Stimulated activated CD8-positive, alpha-beta memory T cell treated with anti-CD3 and anti-CD28 coated beads, Interleukin-7, amount 100 ng/mL, for 24 hours (primary cell): Measurements from ENCODE around the gene MLLT3.

Source experiments
- DNase-seq: peaks from one replicate; pipeline ENCODE4 v3.0.0-alpha.2; 2020; ENCODE audit warnings: low read depth

Gene MLLT3

GRCh38 chr9:20349568-20349967 lies 272.7 kb downstream of the MLLT3 start:
- no peak for DNase-seq

GRCh38 chr9:20343325-20343724 lies 279.0 kb downstream of the MLLT3 start:
- no peak for DNase-seq

GRCh38 chr9:20340511-20340861 lies 281.8 kb downstream of the MLLT3 start:
- no peak for DNase-seq

- no peak for DNase-seq
Observed at GRCh38 chr9:20335668-20336332, 286.5 kb downstream of the MLLT3 start.

DNA sequence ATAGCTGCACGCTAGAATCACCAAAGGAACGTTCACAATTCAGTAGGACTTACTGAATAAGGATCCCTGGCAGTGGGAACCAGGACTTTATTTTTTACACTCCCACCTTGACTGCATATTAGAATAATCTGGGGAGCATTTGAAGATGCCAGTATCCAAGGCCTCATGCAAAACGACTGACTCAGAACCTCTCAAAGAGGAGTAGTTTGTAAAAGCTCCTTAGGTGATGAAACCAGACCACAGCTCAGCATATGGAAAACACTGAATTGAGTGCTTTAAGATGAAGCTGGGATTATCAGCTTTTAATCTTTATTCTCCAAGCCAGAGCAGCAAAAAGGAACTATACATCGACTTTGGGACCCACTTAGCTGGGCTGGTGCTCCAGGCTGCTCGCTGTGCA lies 288.3 kb downstream of the MLLT3 start:
- no peak for DNase-seq

DNA sequence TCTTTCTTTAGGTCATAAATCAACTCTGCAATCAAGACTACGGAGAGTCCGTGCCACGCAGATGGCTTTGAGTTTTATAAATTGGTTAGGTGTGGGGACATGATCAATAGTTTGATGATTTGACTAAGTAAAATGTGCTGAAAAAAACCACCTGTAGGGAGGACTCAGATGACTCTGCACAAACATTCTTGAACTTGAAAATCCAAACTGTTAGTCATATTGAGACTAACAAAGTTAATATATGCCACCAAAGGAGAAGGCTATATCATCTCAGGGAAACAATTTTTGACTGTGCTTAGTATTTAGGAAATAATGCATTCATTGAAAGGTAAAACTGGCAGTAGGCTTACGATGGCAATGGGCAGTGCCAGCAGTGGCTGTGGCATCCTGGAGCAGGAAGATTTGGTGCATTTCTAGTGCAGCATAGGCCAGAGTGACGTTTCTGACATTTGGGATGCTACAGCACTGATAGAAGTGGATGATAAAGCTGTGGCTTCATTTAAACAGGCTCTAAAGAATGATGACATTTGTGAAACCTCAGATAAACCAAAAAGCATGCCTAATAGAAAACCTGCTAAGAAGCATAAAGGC lies 291.1 kb downstream of the MLLT3 start:
- DNase-seq: no peak

- no peak for DNase-seq
Observed at GRCh38 chr9:20330688-20331087, 291.6 kb downstream of the MLLT3 start.

GRCh38 chr9:20326516-20326915 lies 295.8 kb downstream of the MLLT3 start:
- DNase-seq: no peak

DNA sequence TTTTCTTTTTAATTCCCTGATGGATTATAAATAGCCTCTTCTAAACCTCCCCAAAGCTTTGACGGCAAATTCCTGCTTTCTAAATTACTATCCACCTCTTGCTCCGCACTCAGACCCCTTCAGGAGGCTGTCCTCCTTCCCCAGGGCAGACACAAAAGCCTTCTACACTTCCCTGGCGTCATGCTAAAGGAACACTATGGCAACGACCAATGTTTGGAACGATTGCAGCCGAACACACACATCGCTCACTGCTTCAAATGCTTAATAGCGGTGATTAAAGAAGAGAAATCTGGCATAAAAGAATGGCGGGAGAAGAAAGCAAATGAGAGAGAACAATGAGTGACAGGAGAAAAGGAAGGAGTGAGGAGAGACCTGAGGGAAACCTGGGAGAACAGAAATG lies 297.3 kb downstream of the MLLT3 start:
- DNase-seq: no peak

- no peak for DNase-seq
Observed at GRCh38 chr9:20322212-20322611, 300.1 kb downstream of the MLLT3 start.

- no peak for DNase-seq
Observed at GRCh38 chr9:20321423-20322082, 300.7 kb downstream of the MLLT3 start.

DNA sequence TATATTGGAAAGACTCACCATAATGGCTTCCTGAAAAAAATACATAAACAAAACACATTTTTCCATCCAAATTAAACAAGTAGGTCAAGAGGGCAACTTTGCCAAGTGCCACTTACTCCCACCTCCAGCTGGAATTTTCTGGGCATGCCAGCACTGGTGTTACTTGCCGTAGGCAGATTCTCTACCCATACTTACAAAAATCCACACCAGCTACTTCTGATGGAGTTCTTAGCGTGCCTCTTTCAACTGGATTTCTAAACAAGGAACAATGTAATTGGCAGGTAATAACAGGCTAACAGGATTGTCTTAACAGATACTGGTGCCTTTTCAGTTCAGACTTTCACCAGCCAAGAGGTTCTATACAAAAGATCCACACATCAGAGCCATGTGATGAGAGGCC lies 301.4 kb downstream of the MLLT3 start:
- no peak for DNase-seq

- no peak for DNase-seq
Observed at GRCh38 chr9:20319641-20320337, 302.5 kb downstream of the MLLT3 start.

DNA sequence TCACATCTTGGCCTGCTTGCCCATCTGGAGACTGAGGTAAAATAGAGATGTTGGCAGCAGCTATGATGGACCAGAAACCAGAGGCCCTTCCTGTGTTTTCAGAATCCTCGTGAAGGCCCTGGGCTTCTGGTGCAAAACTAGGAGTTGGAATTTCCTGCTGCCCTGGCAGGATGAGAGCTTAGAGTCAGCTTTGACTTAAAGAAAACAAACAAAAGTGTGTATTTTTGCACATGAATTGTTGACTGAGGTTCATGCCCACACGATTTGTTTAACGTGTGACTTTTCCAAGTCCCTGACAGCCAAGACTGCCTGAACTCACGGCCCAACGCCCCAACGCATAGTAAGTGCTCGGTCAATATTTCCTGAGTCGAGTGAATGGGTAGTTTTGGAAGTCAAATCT lies 303.1 kb downstream of the MLLT3 start:
- no peak for DNase-seq

DNA sequence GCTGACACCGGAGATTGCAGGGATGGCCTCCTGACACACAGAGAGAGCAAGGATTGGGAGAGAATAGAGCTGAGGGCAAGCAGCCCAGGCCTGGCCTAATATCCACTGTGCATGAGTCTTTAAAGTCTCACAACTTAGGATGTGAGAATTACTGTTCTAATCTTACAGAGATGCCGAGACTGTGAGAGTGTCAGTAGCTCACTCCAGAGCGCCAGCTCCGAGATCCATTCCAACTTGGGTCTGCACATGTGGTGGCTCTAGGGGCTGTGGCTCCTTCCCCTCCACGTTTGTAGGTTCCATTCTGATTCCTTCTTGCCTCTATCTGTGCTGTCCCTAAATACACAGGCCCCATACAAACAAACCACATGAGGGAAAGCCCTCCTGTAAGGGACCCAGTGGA lies 304.6 kb downstream of the MLLT3 start:
- no peak for DNase-seq

DNA sequence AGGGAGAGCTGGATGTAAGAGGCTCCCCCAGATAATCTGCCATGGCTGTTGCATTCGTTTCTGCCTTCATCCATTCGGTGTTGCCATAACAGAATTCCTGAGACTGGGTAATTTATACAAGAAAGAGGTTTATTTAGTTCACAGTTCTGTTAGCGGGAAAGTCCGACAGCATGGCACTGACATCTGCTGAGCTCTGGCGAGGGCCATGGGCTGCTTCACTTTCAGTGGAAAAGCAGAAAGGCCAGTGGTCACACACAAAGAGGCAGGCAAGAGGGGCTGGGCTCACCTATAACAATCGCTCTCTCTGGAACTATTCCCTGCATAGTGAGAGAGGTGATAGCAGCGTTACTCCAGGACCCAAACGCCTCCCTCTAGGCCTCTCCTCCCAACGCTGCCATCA lies 305.9 kb downstream of the MLLT3 start:
- no peak for DNase-seq

DNA sequence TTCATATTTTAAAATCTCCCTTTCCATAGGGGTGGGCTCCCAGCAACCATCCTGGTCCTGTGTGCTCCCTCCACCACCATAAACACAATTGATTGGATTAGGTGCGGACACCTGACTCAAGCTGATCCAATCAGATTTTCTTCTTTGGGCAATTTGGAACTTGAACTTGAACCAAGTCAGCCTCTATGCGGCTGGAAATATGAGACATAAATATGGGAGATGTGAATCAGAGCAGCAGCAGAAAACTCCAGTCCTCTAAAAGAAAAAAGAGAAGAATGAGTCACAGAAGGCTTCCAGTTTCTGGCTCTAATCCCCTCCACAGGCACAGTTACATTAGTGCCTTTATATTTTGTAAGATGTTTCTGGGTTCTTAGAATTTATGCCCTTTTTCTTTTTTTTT lies 306.6 kb downstream of the MLLT3 start:
- DNase-seq: no peak

DNA sequence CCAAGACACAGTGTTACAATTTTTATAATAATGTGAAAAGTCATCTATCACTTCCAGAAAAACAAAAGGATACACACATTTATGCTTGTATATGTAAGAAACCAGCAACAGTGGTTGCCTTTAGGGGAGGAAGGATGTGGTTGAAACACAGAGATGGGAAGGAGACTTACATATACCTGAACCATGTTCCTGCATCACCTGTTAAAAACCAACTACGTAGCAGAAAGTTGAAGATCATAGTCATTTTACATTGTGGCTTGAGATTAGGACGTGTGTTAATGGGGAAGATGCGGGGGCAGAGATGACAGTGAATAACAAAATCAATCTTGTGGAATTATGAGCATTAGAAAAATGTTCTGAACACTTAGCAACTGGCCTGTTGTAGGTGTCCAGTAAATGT lies 307.3 kb downstream of the MLLT3 start:
- DNase-seq: no peak

GRCh38 chr9:20313415-20313814 lies 308.9 kb downstream of the MLLT3 start:
- no peak for DNase-seq

DNA sequence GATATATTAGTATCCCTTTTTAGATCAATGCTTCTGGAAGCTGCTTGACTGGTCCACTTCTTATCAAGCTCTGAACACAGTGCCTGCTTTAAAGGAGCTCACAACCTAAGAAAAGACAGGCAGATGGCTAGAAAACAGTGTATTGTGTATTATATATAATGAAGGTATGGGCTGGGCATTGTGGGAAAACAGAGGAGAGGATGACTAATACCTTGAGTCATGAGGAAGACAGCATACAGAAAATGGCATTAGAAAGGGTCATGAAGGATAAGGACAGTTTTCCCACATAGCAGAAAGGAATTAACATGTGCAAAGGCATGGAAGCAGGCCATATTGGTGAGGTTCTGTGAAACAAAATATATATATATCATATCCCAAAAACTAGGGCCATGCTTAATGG lies 309.6 kb downstream of the MLLT3 start:
- no peak for DNase-seq

- no peak for DNase-seq
Observed at GRCh38 chr9:20310024-20310423, 312.3 kb downstream of the MLLT3 start.

- no peak for DNase-seq
Observed at GRCh38 chr9:20309124-20309523, 313.2 kb downstream of the MLLT3 start.

GRCh38 chr9:20307621-20308020 lies 314.7 kb downstream of the MLLT3 start:
- no peak for DNase-seq
